Lower lobe of right lung (tissue), 2 donors: ENCODE results near the gene SBF2. TPM values are rescaled to one million over a fixed set of nuclear protein-coding genes. Genes with fewer than 3 reads are reported as not detected.
"Not testable (repeated sequence)": the region's sequence is repeated elsewhere in the genome, so short reads cannot be mapped to it uniquely, and the experiment has no call there.

Experiments
- ATAC-seq, 2 donors: fragments of 200-7000 bp; cut with Tn5 transposase; one replicate each; pipeline ENCODE4 v1.9.1; 2020 to 2022; ENCODE audit warnings: mild to moderate bottlenecking in 2 of 2, moderate library complexity in 2 of 2
- DNase-seq: peaks from one replicate; pipeline ENCODE4 v3.0.0-alpha.2; 2020
- H3K27ac ChIP-seq: fragments of 200-600 bp; one replicate; pipeline ENCODE4 v1.8.0; 2022
- H3K27me3 ChIP-seq: fragments of 200-600 bp; one replicate; pipeline ENCODE4 v1.8.0; 2022; ENCODE audit warnings: low read depth
- H3K36me3 ChIP-seq: fragments of 200-600 bp; one replicate; pipeline ENCODE4 v1.8.0; 2022; ENCODE audit warnings: mild to moderate bottlenecking
- H3K4me1 ChIP-seq: fragments of 200-600 bp; one replicate; pipeline ENCODE4 v1.8.0; 2022
- H3K4me3 ChIP-seq: fragments of 200-600 bp; one replicate; pipeline ENCODE4 v1.8.0; 2022; ENCODE audit warnings: mild to moderate bottlenecking
- H3K9me3 ChIP-seq: fragments of 200-600 bp; one replicate; pipeline ENCODE4 v1.8.0; 2022
- CTCF ChIP-seq: fragments of 200-600 bp; IDR thresholded peaks from one replicate; pipeline ENCODE4 v1.8.0; 2022; ENCODE audit warnings: antibody characterized with exemption, mild to moderate bottlenecking
- intact Hi-C: fragments of 100-400 bp; cut with DNase I; formaldehyde crosslinking; loops from one replicate; pipeline ENCODE4 v1.11.0; 2022
- total RNA-seq: library from RNA; stranded (reverse); fragmentation: NEBNext Ultra II Directional; extraction: Animal tissue kit (Norgen Biotek cat#: 25700); gene quantifications from one replicate; pipeline ENCODE4 v1.2.1, GENCODE V29; 2021
- donor health status: DM: no; HTN: yes; CAD: no; lungs with severe emphysema.

SBF2 gene
- total RNA-seq, 1 donor from 2014 or later = 41.3 TPM

DNA sequence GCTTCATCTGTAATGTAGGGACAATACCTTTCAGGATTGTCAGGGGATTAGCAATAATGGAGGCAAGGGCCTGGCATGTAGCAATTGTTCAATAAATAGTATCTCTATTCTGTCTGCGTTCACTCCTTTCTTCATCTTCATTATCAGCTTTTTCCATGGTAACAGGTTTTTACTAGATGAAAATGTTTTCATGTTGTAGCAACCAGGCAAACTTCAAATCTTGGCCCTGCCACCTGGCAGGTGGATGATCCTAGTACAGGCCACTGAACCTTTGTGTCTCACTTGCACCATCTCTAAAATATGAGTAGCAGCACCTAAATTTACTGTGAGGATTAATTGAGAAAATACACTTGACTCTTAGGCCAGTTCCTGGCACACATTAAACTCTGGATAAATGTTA is 546.8 kb downstream of the SBF2 start:
- no peak for TF ChIP-seq CTCF
- intact Hi-C loops = no loop called here
- Histone ChIP-seq H3K27ac (peak overlapping the region; percentile 32), H3K27me3 (no peaks in the 10 kb centered on the region), H3K36me3 (peaks cover 58% of the 10 kb centered on the region), H3K4me1 (peaks cover 28% of the 10 kb centered on the region), H3K9me3 (no peaks in the 10 kb centered on the region), H3K4me3 (no peak overlapping the region)
- ATAC-seq (no peak), DNase-seq (no peak)

- H3K9me3 ChIP-seq = no peaks in the 10 kb centered on the region
- H3K27ac ChIP-seq = no peak overlapping the region
- TF ChIP-seq CTCF = no peak
- no peak overlapping the region for H3K4me3 ChIP-seq
- peaks cover 58% of the 10 kb centered on the region for H3K36me3 ChIP-seq
- no peaks in the 10 kb centered on the region for H3K27me3 ChIP-seq
- no peak for ATAC-seq
- H3K4me1 ChIP-seq = peaks cover 28% of the 10 kb centered on the region
- intact Hi-C loops = no loop called here
- DNase-seq = no peak
Observed at GRCh38 chr11:9745411-9746211, 548.4 kb downstream of the SBF2 start.

GRCh38 chr11:9743512-9743911 is 550.5 kb downstream of the SBF2 start:
- peaks cover 59% of the 10 kb centered on the region for H3K36me3 ChIP-seq
- intact Hi-C loops, H3K27me3 ChIP-seq: not testable (repeated sequence)

GRCh38 chr11:9741260-9741659 is 552.8 kb downstream of the SBF2 start:
- no peak for DNase-seq
- peak; percentile 82 to 94 for ATAC-seq

More at GRCh38 chr11:9743512-9743911, 550.5 kb downstream of the SBF2 start:
- peaks cover 41% of the 10 kb centered on the region for H3K4me1 ChIP-seq
- not testable (repeated sequence) for H3K9me3 ChIP-seq, H3K27ac ChIP-seq, H3K4me3 ChIP-seq, ATAC-seq, DNase-seq

DNA sequence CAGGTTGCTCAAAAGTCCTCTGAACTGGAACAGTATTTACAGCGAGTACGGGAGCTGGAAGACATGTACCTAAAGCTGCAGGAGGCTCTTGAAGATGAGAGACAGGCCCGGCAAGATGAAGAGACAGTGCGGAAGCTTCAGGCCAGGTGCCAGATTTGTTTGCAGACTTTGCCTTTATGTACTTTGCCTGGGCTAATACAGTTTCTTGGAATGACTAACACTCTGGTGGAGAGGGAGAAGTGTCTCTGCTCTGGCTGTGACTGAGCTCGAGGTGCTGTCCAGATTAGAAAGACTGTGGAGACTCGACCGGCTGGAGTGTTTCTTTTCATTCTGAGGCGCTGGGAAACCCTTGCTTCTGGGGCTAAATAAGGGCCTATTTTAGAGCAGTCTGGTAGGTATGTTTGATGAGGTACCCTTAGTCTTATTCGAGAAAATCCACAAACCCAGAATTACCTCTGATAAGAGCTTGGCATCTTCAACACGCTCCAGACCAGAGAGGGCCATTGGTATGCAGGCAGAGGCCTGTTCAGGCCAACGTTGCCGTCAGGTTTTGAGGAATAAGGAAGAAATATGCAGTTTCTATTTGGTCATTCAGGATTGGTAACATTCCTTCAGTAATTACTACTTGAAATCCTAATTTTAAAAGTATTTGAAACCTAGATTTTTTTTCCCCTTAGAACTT is 553.7 kb downstream of the SBF2 start:
- no peak for TF ChIP-seq CTCF
- Histone ChIP-seq H3K36me3 (peaks cover 67% of the 10 kb centered on the region), H3K4me3 (no peak overlapping the region), H3K27ac (peak overlapping the region; percentile 73), H3K9me3 (no peaks in the 10 kb centered on the region), H3K27me3 (no peaks in the 10 kb centered on the region), H3K4me1 (peaks cover 26% of the 10 kb centered on the region)
- intact Hi-C loops = no loop called here
- DNase-seq (no peak), ATAC-seq (peak; percentile 60 to 86)

More at GRCh38 chr11:9741260-9741659, 552.8 kb downstream of the SBF2 start:
- intact Hi-C loops = no loop called here
- peaks cover 67% of the 10 kb centered on the region for H3K36me3 ChIP-seq
- no peak overlapping the region for H3K4me3 ChIP-seq
- H3K27ac ChIP-seq = peak overlapping the region; percentile 73
- peaks cover 32% of the 10 kb centered on the region for H3K4me1 ChIP-seq
- no peaks in the 10 kb centered on the region for H3K27me3 ChIP-seq
- H3K9me3 ChIP-seq = no peaks in the 10 kb centered on the region
- TF ChIP-seq CTCF = no peak
